Peyer's patch (tissue), 4 donors: Measurements from ENCODE around the gene DOCK6. TPM values are rescaled to one million over a fixed set of nuclear protein-coding genes. Genes with fewer than 3 reads are reported as not detected.
A peak's percentile ranks its signal among the peaks of the same experiment; 100 is the strongest.

ENCODE experiments used
- DNase-seq, 3 donors: peaks; one replicate each; pipeline ENCODE4 v3.0.0-alpha.2; 2017 to 2019
- H3K27ac ChIP-seq, 4 donors: fragments of 200-600 bp; sonication (generic); one replicate each; pipeline ENCODE4 v1.5.1; 2016 to 2019
- H3K27me3 ChIP-seq, 2 donors: fragments of 200-600 bp; sonication (generic); one replicate each; pipeline ENCODE4 v1.5.1; 2019
- H3K36me3 ChIP-seq, 3 donors: fragments of 200-600 bp; sonication (generic); one replicate each; pipeline ENCODE4 v1.5.1; 2016 to 2019
- H3K4me1 ChIP-seq, 4 donors: fragments of 200-600 bp; sonication (generic); one replicate each; pipeline ENCODE4 v1.5.1; 2016 to 2019
- H3K4me3 ChIP-seq, 4 donors: fragments of 200-600 bp; sonication (generic); 1 replicate in 3 of 4; 2 replicates in 1 of 4; pipeline ENCODE4 v1.5.1; 2016 to 2019; ENCODE audit warnings: mild to moderate bottlenecking in 1 of 4
- H3K9me3 ChIP-seq, 4 donors: fragments of 200-600 bp; sonication (generic); one replicate each; pipeline ENCODE4 v1.5.1; 2016 to 2019; ENCODE audit warnings: mild to moderate bottlenecking in 1 of 4
- POLR2A ChIP-seq, 2 donors: fragments of 450-650 bp; IDR thresholded peaks; one replicate each; pipeline ENCODE4 v1.5.1; 2017; ENCODE audit warnings: antibody characterized with exemption in 2 of 2, mild to moderate bottlenecking in 2 of 2, moderate library complexity in 2 of 2
- total RNA-seq, 4 donors: library from RNA; depleted of rRNA; stranded (reverse); fragments of >200 nt; gene quantifications; one replicate each; pipeline ENCODE4 v1.1.0, GENCODE V29; 2016
- TF ChIP-seq, protein P1 (sequence below), 6 experiments: fragments of 450-650 bp in 4 of 6; fragments of 200-600 bp in 2 of 6; sonication (generic) in 1 of 6; IDR thresholded peaks; one replicate each; pipeline ENCODE4 v1.5.1; 2017 to 2019; ENCODE audit warnings: antibody characterized with exemption in 6 of 6, mild to moderate bottlenecking in 3 of 6, moderate library complexity in 1 of 6

Gene DOCK6
- total RNA-seq, 4 donors from 2014 or later: 66.4 to 194 (median 157) TPM

DNA sequence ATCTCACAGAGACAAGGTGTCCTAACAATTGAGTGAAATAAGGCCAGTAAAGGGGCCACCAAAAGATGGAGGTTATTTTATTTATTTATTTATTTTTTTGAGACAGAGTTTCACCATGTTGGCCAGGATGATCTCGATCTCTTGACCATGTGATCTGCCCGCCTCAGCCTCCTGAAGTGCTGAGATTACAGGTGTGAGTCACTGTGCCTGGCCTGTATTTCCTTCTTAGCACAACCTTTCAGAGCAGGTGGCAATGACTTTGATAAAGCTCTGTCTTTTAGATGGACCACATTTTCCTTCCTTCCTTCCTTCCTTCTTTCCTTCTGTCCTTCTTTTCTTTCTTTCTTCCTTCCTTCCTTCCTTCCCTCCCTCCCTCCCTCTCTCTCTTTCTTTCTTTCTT, 11.0 kb upstream of the DOCK6 start:
- Histone ChIP-seq H3K9me3 (no peaks in the 10 kb centered on the region), H3K36me3 (no peaks in the 10 kb centered on the region), H3K4me3 (no peak overlapping the region), H3K4me1 (peaks cover 0 to 11% (median 0%) of the 10 kb centered on the region in 4 donors), H3K27ac (no peak overlapping the region), H3K27me3 (no peaks in the 10 kb centered on the region)
- TF ChIP-seq POLR2A (IDR thresholded peaks at IDR 0.05): no peak
- TF ChIP-seq, protein P1, sequence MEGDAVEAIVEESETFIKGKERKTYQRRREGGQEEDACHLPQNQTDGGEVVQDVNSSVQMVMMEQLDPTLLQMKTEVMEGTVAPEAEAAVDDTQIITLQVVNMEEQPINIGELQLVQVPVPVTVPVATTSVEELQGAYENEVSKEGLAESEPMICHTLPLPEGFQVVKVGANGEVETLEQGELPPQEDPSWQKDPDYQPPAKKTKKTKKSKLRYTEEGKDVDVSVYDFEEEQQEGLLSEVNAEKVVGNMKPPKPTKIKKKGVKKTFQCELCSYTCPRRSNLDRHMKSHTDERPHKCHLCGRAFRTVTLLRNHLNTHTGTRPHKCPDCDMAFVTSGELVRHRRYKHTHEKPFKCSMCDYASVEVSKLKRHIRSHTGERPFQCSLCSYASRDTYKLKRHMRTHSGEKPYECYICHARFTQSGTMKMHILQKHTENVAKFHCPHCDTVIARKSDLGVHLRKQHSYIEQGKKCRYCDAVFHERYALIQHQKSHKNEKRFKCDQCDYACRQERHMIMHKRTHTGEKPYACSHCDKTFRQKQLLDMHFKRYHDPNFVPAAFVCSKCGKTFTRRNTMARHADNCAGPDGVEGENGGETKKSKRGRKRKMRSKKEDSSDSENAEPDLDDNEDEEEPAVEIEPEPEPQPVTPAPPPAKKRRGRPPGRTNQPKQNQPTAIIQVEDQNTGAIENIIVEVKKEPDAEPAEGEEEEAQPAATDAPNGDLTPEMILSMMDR (IDR thresholded peaks at IDR 0.05): no peak
- DNase-seq: no peak

DNA sequence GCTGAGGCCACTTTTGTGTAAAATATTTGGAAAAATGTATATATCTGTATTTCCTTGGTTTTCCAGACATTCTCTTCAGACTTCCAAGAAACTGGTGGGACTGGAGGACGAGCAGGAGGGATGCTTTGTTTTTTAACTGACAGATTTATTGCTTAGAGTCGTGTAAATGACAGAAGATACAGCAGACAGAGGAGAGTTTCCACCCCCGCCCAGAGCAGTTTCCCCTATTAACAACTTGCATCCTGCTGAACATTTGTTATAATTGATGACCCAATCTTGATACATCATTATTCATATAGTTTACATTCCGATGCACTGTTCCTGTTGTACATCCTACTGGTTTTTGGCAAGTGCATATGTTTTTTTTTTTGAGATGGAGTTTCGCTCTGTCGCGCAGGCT, 7.1 kb upstream of the DOCK6 start:
- Histone ChIP-seq H3K27me3 (no peaks in the 10 kb centered on the region), H3K9me3 (no peaks in the 10 kb centered on the region), H3K4me3 (no peak overlapping the region), H3K27ac (peak overlapping the region in 2 of 4 donors; percentile 30 to 58), H3K4me1 (peaks cover 0 to 30% (median 0%) of the 10 kb centered on the region in 4 donors), H3K36me3 (no peaks in the 10 kb centered on the region)
- TF ChIP-seq, protein P1 (IDR thresholded peaks at IDR 0.05): no peak
- no peak for TF ChIP-seq POLR2A (IDR thresholded peaks at IDR 0.05)
- DNase-seq: no peak

DNA sequence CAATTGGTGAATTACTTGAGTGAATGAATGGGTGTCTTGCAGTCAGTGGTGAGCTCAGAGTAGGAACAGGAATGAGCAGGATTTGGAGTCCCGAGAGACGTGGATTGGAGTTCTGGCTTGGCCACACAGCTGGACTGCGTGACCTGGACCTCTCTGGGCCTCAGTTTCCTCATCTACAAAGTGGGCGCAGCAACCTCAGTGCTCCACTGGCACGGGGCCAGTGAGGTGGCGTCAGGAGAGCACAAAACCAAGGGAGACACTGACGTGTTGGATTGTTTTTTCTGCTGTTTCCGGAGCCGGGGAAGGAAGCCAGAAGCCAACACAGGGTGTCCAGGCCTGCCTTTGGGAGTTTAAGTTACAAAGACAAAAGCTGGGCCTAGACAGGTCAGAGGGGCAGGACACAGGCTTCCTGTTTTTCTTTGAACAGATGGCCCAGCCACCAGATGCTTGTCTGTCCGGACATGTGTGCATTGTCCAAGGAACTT, 6.5 kb upstream of the DOCK6 start:
- Histone ChIP-seq H3K4me1 (peaks cover 0 to 34% (median 0%) of the 10 kb centered on the region in 4 donors), H3K27me3 (no peaks in the 10 kb centered on the region), H3K27ac (peak overlapping the region in 2 of 4 donors; percentile 43 to 58), H3K9me3 (no peaks in the 10 kb centered on the region), H3K36me3 (no peaks in the 10 kb centered on the region), H3K4me3 (no peak overlapping the region)
- no peak for TF ChIP-seq POLR2A (IDR thresholded peaks at IDR 0.05)
- TF ChIP-seq, protein P1 (IDR thresholded peaks at IDR 0.05): no peak
- DNase-seq: peak in 1 of 3 donors; percentile 64

DNA sequence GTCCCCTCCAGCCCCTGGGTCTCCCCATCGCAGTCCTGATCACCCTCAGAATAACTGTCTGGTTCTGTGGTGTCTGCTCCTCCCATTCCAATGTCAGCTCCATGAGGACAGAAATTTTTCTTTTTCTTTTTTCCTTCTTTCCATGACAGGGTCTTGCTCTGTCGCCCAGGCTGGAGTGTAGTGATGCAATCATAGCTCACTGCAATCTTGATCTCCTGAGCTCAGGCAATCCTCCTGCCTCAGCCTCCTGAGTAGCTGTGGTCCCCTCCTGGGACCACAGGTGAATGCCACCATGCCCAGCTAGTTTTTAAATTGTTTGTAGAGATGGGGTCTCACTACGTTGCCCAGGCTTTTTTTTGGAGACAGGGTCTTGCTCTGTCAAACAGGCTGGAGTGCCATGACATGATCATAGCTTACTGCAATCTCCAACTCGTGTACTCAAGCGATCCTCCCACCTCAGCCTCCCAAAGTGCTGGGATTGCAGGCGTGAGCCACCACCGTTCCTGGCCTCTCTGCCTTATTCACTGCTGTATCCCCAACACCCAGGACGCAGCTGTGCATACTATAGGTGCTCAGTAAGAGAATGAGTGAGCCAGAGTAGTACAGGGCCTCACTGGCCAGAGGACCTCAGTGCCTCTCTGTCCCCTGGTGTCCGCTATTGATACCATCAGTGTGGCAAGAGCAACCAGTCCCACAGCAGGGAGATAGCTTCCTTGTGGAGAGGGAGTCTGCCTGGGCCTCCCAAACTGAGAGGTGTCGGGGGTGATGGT, 5.2 kb upstream of the DOCK6 start:
- peaks cover 0 to 40% (median 0%) of the 10 kb centered on the region in 4 donors for H3K4me1 ChIP-seq
- no peak for TF ChIP-seq POLR2A (IDR thresholded peaks at IDR 0.05)
- TF ChIP-seq, protein P1 (IDR thresholded peaks at IDR 0.05): no peak
- H3K4me3 ChIP-seq: no peak overlapping the region
- H3K9me3 ChIP-seq: no peaks in the 10 kb centered on the region
- DNase-seq: no peak
- no peak overlapping the region for H3K27ac ChIP-seq
- no peaks in the 10 kb centered on the region for H3K27me3 ChIP-seq
- H3K36me3 ChIP-seq: no peaks in the 10 kb centered on the region

DNA sequence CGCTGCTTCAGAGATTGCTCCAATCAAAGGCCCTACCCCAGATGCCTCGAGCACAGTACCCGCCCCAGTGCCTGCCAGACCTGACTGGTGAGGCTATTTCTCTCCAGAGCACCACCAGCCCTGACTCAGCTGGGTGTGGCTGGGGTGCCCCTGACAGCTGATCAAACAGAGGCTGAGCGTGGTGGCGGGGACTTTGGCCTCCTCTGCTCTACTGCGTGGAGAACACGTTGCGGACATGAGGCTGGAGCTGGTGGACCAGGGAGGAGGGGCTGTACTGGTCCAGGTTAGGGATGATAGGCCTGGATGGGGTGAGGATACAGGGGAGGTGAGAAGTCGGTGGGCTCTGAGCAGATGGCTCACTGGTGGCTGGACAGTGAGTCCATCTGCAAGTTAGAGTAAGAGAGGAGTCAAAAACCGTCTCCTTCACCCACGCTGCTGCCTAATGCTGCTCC, 3.5 kb upstream of the DOCK6 start:
- Histone ChIP-seq H3K36me3 (no peaks in the 10 kb centered on the region), H3K4me1 (peaks cover 0 to 44% (median 2%) of the 10 kb centered on the region in 4 donors), H3K27me3 (no peaks in the 10 kb centered on the region), H3K9me3 (no peaks in the 10 kb centered on the region), H3K4me3 (no peak overlapping the region), H3K27ac (peak overlapping the region in 3 of 4 donors; percentile 69 to 93 (median 89))
- TF ChIP-seq, protein P1 (IDR thresholded peaks at IDR 0.05): no peak
- peak; percentile 43 to 90 for TF ChIP-seq POLR2A (IDR thresholded peaks at IDR 0.05)
- peak in 2 of 3 donors; percentile 95 for DNase-seq
